Vagina (tissue), 2 donors: ENCODE results near the gene ANKS3. TPM values are rescaled to one million over a fixed set of nuclear protein-coding genes. Genes with fewer than 3 reads are reported as not detected.

Experiments used
- DNase-seq, 2 donors: peaks; one replicate each; pipeline ENCODE4 v3.0.0-alpha.2; 2017; ENCODE audit errors: extremely low spot score in 2 of 2
- H3K27ac ChIP-seq: fragments of 200-600 bp; sonication (generic); one replicate; pipeline ENCODE4 v1.5.1; 2019
- H3K27me3 ChIP-seq: fragments of 200-600 bp; sonication (generic); one replicate; pipeline ENCODE4 v1.5.1; 2019
- H3K36me3 ChIP-seq, 2 donors: fragments of 200-600 bp; sonication (generic); one replicate each; pipeline ENCODE4 v1.5.1; 2017 to 2019
- H3K4me1 ChIP-seq: fragments of 200-600 bp; sonication (generic); one replicate; pipeline ENCODE4 v1.5.1; 2019
- H3K4me3 ChIP-seq, 2 donors: fragments of 200-600 bp; sonication (generic); 1 replicate in 1 of 2; 2 replicates in 1 of 2; pipeline ENCODE4 v1.5.1; 2016 to 2019
- H3K9me3 ChIP-seq: fragments of 200-600 bp; sonication (generic); one replicate; pipeline ENCODE4 v1.5.1; 2019
- CTCF ChIP-seq, 3 experiments: fragments of 450-650 bp in 2 of 3; fragments of 200-600 bp in 1 of 3; sonication (generic) in 1 of 3; IDR thresholded peaks; one replicate each; pipeline ENCODE4 v1.5.1; 2017 to 2019; ENCODE audit warnings: antibody characterized with exemption in 3 of 3, mild to moderate bottlenecking in 2 of 3, moderate library complexity in 2 of 3
- POLR2A ChIP-seq, 2 donors: fragments of 450-650 bp; IDR thresholded peaks; one replicate each; pipeline ENCODE4 v1.6.1; 2017; ENCODE audit warnings: antibody characterized with exemption in 2 of 2, mild to moderate bottlenecking in 2 of 2, moderate library complexity in 2 of 2
- POLR2AphosphoS5 ChIP-seq, 2 donors: sonication (generic); formaldehyde crosslinking; IDR thresholded peaks; one replicate each; pipeline ENCODE4 v1.9.0; 2017; ENCODE audit warnings: antibody characterized with exemption in 2 of 2, mild to moderate bottlenecking in 2 of 2, low read depth in 1 of 2; ENCODE audit not compliant: insufficient read depth in 1 of 2
- intact Hi-C: fragments of 100-400 bp; cut with DNase I; formaldehyde crosslinking; loops from one replicate; pipeline ENCODE4 v1.15.1; 2023
- total RNA-seq: library from RNA; depleted of rRNA; stranded (reverse); fragments of >200 nt; gene quantifications from one replicate; pipeline ENCODE4 v1.2.3, GENCODE V29; 2016

Gene ANKS3
- total RNA-seq, 1 donor from 2014 or later, result 25.3 TPM

DNA sequence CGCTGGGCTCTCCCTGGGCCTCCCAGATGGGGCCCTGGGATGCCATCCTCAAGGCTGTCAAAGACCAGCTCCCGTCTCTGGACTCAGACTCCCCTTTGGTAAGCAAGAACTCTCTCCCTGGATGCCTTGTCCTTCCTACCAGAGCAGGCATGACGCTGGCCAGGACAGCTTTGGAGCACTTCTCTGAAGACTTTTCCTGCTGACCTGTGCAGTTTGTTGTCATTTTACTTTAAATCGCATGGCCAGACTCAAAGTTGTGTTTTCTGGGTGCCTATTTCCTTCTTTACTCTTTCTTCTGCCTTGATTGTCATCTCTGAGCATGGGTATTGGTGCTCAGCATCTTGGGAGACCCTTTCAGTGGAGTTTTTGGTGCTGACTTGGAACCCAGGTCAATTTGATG is 2.5 kb upstream of the ANKS3 start:
- Histone ChIP-seq H3K4me1 (peaks cover 22% of the 10 kb centered on the region), H3K36me3 (no peaks in the 10 kb centered on the region), H3K9me3 (no peaks in the 10 kb centered on the region), H3K27ac (no peak overlapping the region), H3K27me3 (no peaks in the 10 kb centered on the region), H3K4me3 (no peak overlapping the region)
- DNase-seq, result no peak
- intact Hi-C loops, result no loop called here
- TF ChIP-seq POLR2AphosphoS5 (IDR thresholded peaks at IDR 0.05; ENCODE audit: insufficient read depth in 1 of 2, low read depth in 1 of 2), result no peak

DNA sequence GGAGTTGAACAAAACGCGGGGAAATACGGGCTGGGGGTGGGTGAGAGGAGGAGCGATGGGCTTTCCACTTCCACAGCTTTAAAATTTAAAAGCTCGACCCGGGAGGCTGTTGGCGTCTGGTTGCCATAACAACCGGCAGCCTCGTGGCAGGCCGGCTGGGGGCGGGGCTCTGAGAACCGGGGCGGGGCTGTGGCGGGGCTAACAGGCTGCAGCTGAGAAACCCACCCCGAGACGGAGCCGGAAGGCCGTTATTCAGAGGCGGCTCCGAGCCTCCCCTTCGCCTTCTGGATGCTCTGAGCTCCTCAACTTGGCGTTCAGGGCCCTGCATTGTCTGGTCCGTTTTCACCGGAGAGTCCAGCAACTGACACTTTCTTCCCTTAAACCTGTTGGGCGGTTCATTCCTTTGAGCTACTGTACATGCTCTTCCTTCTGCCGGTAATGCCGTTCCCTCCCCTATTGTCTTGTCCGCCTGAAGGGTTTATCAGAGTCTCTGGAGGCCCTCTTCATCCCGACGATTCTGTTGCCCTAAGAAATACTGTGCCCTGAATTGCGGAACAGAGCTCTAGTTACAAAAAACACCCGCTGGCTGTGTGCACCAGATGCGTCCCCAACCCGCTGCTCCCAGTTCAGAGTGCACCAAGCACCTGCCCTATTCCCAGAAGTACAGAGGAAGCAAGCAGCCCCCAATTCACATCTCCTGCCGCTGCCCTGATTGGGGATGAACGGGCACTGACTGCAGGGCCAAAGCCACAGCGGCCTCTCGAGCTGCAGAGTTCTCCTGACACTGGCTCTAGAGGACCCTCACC is 862 bp upstream of the ANKS3 start:
- TF ChIP-seq POLR2AphosphoS5 (IDR thresholded peaks at IDR 0.05; ENCODE audit: insufficient read depth in 1 of 2, low read depth in 1 of 2) (peak in 1 of 2 donors; percentile 43), CTCF (IDR thresholded peaks at IDR 0.05) (no peak)
- Histone ChIP-seq H3K27me3 (no peaks in the 10 kb centered on the region), H3K4me1 (peaks cover 22% of the 10 kb centered on the region), H3K4me3 (peak overlapping the region; percentile 90 to 97), H3K27ac (peak overlapping the region; percentile 60), H3K9me3 (no peaks in the 10 kb centered on the region), H3K36me3 (peaks cover 0 to under 1% of the 10 kb centered on the region in 2 donors)
- intact Hi-C loops, result no loop called here
- no peak for DNase-seq

DNA sequence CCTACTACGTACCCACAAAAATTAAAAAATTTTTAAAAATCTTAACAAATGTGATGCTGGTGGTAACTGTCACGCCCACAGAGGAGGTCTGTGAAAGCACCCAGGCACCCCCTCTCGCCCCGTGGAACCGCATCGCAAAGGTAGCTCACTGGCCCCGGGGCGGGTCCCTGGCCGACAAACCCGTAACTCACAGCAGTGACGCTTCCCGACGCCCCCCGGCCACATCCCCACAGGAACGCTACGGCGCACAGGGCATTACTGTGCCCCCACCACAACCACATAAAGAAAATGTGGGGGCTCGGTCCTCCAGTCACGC is 366 bp downstream of the ANKS3 start:
- intact Hi-C loops, result no loop called here
- H3K27me3 ChIP-seq, result no peaks in the 10 kb centered on the region
- no peak for DNase-seq
- no peak for TF ChIP-seq POLR2AphosphoS5 (IDR thresholded peaks at IDR 0.05; ENCODE audit: insufficient read depth in 1 of 2, low read depth in 1 of 2)
- TF ChIP-seq CTCF (IDR thresholded peaks at IDR 0.05), result no peak
- peak overlapping the region; percentile 60 for H3K27ac ChIP-seq
- peaks cover 22% of the 10 kb centered on the region for H3K4me1 ChIP-seq
- H3K36me3 ChIP-seq, result peaks cover 0 to 10% of the 10 kb centered on the region in 2 donors
- H3K4me3 ChIP-seq, result peak overlapping the region; percentile 90 to 97
- H3K9me3 ChIP-seq, result no peaks in the 10 kb centered on the region

- H3K4me3 ChIP-seq, result peak overlapping the region; percentile 90 to 97
- no peaks in the 10 kb centered on the region for H3K27me3 ChIP-seq
- no peak for TF ChIP-seq CTCF (IDR thresholded peaks at IDR 0.05)
- no peak for TF ChIP-seq POLR2AphosphoS5 (IDR thresholded peaks at IDR 0.05; ENCODE audit: insufficient read depth in 1 of 2, low read depth in 1 of 2)
- TF ChIP-seq POLR2A (IDR thresholded peaks at IDR 0.05), result no peak
- H3K9me3 ChIP-seq, result no peaks in the 10 kb centered on the region
- H3K4me1 ChIP-seq, result peaks cover 22% of the 10 kb centered on the region
- H3K27ac ChIP-seq, result peak overlapping the region; percentile 60
- H3K36me3 ChIP-seq, result peaks cover 0 to 10% of the 10 kb centered on the region in 2 donors
- intact Hi-C loops, result no loop called here
- DNase-seq, result no peak
These were observed 794 bp downstream of the ANKS3 start for GRCh38 chr16:4733211-4733742.

GRCh38 chr16:4729876-4730275 is 4.2 kb downstream of the ANKS3 start:
- TF ChIP-seq CTCF (IDR thresholded peaks at IDR 0.05), result no peak
- TF ChIP-seq POLR2AphosphoS5 (IDR thresholded peaks at IDR 0.05; ENCODE audit: insufficient read depth in 1 of 2, low read depth in 1 of 2), result no peak
- TF ChIP-seq POLR2A (IDR thresholded peaks at IDR 0.05), result no peak
- H3K36me3 ChIP-seq, result peaks cover 0 to 33% of the 10 kb centered on the region in 2 donors
- no peak overlapping the region for H3K4me3 ChIP-seq
- H3K4me1 ChIP-seq, result peaks cover 14% of the 10 kb centered on the region
- DNase-seq, result no peak
- no peaks in the 10 kb centered on the region for H3K27me3 ChIP-seq
- intact Hi-C loops, result no loop called here
- no peaks in the 10 kb centered on the region for H3K9me3 ChIP-seq
- no peak overlapping the region for H3K27ac ChIP-seq
